HG02588 (cell line): Measurements from ENCODE around the gene ANTKMT.
A peak's percentile ranks its signal among the peaks of the same experiment; 100 is the strongest.
"Not testable (repeated sequence)": the region's sequence is repeated elsewhere in the genome, so short reads cannot be mapped to it uniquely, and the experiment has no call there.

Source experiments
- ATAC-seq: cut with Tn5 transposase; IDR thresholded peaks from one replicate; pipeline ENCODE4 v1.9.1; 2021; ENCODE audit warnings: mild to moderate bottlenecking, moderate library complexity; ENCODE audit not compliant: unreplicated experiment

ANTKMT gene

GRCh38 chr16:680967-681745 is 39.8 kb upstream of the ANTKMT start:
- no peak for ATAC-seq

- no peak for ATAC-seq
These were observed 39.1 kb upstream of the ANTKMT start for GRCh38 chr16:681746-682427.

GRCh38 chr16:682493-683395 is 38.2 kb upstream of the ANTKMT start:
- ATAC-seq, result no peak

DNA sequence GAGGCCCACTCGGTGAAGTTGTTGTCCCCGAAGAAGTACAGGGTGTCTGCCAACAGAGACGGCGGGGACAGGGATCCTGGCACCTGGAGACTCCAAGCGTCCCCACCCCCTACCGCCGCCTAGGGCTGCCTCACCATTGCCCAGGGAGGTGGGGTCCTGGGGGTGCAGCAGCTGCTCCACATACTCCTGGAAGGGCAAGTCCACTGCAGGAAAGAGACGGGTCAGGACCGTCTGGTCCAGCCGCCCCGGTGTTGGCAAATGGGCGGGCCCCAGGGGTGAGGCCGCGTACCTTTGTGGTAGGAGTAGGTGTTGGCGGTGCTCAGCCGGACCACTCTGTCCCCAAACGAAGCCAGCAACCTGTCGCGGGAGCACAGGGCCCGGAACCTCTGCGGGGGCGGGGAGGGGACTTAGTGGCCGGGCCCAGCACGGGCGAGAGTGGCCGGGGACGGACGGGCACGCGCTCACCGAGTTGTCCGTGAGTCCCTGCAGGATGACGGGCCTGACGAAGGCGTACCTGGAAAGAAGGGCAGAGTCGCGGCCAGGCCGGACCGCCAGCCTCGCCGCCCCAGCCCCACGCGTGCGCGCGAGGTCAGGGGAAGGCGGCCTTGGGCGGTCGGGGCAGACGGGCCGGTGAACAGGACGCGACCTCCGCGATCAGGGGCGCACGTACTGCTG is 37.4 kb upstream of the ANTKMT start:
- no peak for ATAC-seq

DNA sequence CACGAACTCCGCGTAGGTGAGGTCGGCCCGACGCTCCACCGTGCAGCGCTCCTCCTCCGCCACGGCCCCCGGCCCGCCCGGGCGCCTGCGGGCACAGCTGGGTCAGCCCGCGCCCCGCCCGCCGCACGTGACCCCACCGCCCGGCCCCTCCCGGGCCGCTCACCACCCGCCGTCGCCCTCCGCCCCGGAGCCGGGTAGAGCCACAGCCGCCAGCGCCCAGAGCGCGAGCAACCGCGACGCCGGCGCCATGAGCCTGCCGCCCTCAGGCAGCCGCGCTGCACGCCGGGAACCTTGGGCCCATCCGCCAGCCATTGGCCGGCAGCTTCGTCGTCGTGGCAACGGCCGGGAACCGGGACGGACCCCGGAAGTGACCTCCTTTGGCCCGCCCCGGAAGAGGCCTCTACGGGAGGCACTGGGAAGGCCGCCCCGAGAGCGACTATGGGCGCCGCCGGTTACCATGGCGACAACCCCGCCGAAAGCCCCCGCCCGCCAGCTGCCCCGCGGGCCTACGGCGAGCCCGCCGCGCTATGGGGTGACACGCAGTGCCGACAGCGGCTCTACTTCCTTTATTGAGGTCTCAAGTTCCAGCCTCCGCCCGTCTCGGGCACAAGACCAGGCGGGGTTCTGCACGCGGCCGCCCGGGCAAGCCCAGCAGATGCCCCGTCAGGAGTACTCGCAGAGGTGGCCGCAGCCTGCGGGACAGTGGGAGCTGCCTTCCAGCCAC is 36.7 kb upstream of the ANTKMT start, which contains the start of gene JMJD8:
JMJD8 (minus strand) TSS at position 264 of the 724 bp plus-strand sequence; CDS start at position 249, 15 bp downstream.
- peak; percentile 56 for ATAC-seq

DNA sequence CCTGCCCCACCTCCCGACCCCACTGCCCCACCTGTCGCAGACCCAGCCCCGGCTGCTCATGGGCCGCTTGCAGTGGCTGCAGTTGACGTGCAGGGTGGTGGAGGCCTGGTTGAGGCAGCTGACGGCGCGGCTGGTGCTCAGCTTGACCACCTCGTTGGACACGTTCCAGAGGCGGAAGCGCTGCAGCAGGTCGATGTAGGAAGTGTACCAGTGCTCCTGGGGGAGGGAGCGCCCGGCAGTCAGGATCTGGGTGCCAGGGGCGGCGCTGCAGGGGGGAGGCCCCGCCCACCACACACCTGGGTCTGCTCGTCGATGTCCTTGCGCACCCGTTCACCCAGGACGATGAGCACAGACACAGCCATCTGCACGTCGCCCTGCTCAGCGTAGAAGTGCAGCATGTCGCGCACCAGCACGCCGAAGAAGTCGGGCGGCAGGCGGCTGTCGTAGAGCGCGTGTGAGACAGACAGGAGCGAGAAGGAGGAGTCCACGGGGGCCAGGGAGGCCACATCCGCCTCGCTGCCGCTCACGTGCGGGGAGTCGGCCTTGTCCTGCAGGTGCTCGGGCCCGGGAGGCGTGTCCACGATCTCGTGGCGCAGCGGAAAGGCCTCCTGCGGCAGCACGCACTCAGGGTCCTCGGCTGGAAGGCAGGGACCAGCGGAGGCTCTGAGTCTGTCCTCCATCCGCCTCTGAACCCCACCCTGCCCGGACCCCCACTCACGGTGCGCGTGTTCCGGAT is 35.8 kb upstream of the ANTKMT start:
- no peak for ATAC-seq

GRCh38 chr16:685967-686366 is 35.0 kb upstream of the ANTKMT start:
- ATAC-seq, result no peak

- no peak for ATAC-seq
These were observed 34.3 kb upstream of the ANTKMT start for GRCh38 chr16:686459-687260.

DNA sequence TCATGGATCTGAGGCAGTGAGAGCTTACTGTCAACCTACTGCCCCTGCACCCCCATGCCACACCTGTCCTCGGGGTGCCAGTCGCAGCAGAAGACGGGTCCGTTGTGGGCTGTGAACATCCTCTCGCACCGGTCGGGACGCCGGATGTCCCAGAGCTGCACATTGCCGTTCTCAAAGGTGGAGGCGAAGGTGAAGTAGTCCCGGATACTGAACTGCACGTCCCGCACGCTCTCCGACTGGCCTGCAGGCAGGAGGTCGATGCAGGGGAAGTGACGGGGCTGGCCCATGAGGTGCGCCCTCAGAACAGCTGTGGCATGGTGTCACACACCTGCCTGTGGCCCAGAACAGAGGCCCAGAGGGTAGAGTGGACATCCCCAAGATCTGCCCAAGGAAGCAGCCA is 33.4 kb upstream of the ANTKMT start:
- ATAC-seq, result no peak

DNA sequence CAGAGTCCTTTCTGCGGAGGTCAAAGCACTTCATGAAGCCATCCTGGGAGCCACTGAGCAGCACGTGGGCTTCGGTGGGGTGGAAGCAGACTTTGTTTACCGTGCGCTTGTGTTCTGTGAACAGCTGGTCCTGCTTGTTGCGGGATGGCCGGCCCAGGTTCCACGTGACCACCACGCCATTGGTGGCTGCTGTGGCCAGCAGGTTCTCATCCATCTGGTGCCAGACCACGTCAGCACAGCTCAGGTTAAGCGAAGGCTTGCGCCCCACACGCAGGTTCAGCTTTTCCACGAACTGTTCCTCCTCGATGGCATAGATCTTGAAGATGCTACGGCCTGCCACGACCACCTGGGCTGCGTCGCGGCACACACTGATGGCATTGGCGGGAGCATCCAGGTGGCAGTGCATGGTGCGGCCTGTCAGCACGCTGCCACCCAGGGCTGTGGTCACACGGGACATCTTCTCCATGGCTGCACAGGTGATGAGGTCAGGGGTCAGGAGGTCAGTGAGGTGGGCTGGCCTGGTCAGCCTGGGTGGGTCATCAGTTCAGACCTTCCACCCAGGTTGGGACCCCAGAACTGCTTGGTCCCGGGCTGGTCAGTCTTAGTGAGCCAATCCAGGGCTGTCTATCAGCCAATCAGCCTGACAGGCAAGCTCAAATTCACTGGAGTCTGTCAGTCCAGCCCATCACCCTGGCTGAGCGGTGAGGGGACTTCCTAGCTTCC is 31.6 kb upstream of the ANTKMT start:
- ATAC-seq, result no peak

GRCh38 chr16:691242-691641 is 29.7 kb upstream of the ANTKMT start:
- not testable (repeated sequence) for ATAC-seq

DNA sequence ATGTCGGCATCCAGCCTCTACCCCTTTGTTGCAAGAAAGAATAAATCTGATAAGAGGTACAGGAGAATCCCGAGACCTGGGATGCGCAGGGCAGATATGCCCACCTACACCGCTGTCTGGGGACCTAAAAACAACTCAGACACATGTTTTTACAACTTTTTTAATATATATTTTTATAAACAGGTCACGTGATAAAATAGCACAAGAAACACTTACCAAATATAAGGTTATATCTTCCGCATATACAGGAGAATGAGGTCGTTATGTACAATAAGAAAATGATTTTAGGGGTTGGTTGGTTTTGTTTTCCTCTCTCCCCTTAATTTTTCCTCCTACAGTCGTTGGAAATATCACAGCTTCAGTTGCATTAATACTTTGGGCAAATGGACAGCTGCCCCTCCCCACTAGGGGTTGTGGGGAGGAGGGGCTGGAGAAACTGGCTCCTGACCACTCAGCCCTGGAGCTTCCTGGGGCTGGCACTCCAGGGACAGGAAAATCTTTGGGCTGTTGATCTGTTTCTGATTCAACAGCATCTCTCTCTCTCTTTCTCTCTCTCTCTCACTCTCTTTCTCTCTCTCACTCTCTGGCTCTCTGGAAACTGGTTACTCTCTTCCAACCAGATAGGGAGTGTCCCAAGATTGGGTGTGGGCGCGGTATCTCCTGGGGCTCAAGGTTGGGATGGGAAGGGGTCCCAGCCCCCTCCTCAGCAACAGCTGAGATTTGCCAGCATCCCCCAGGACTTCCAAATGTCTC is 28.4 kb upstream of the ANTKMT start:
- ATAC-seq, result no peak

- ATAC-seq, result no peak
These were observed 27.6 kb upstream of the ANTKMT start for GRCh38 chr16:693364-693763.

GRCh38 chr16:693766-694165 is 27.2 kb upstream of the ANTKMT start:
- no peak for ATAC-seq

DNA sequence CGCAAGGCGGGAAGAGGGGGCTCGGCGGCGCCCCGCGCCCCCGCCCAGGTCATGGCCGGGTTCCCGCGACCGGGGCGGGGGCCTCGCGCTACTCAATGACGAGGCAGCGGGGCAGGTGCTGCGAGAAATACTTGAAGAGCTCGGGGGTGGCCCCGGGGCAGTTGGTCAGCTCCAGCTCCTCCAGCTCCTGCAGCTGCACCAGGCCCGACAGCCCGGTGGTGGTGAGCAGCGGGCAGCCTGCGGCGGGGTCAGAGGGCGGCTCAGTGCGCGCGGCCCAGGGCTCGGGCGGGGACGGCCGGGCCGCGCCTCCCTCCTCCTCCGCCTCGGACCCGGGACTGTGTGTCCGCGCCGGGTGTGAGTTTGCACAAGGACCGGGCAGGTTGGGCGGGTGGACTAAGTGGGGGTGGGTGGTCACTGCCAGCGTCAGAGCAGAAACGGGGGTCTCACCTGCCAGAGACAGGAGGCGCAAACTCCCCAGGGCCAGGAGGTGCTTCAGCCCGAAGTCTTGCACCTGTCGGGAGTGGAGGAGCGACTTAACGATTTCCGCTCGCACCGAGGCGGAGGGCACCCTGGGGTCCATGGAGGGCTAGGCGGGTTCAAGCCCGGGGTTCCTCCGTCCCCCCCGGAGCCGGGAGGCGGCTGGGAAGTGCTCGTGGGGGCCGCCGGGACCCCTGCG is 26.6 kb upstream of the ANTKMT start:
- no peak for ATAC-seq

- no peak for ATAC-seq
These were observed 26.0 kb upstream of the ANTKMT start for GRCh38 chr16:694863-695354.
